Measurements from ENCODE around the gene BMPR1B. TPM values are rescaled to one million over a fixed set of nuclear protein-coding genes. Genes with fewer than 3 reads are reported as not detected.

The BMPR1B gene
- polyA plus RNA-seq, 2 of the 4 experiments (the other 2 are of a cell fraction) = 6.4 to 21.2 TPM

DNA sequence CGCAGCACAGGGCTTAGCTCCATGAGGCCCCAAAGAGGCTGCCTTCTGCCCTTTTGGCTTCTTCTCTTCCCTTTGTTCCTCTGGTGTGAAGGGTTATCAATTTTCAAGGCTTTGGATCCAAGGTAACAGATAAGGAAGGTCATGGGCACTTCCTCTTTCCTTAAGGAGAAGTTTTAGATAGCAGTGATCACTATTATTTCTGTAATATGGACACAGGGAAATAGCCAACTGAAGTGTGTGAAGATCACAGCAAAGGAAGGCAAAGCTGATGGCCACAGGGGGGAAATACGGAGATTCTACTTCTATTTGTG, 424.2 kb downstream of the BMPR1B start:
- no peak overlapping the region for H3K4me3 ChIP-seq
- ChIA-PET POLR2A (no interaction called here), CTCF (interaction anchor here (0.7 to 1.0 kb wide), 3 partner anchors 16 to 23 kb away, joined by 3 read pairs; no protein-coding TSS in a partner anchor)
- TF ChIP-seq KDM5A (IDR thresholded peaks at IDR 0.05) (no peak), RCOR1 (IDR thresholded peaks at IDR 0.05; ENCODE audit: low read depth, low read length) (no peak), PHF8 (IDR thresholded peaks at IDR 0.05; ENCODE audit: borderline replicate concordance, low read depth) (no peak), RAD21 (conservative IDR thresholded peaks at IDR 0.05 in 1 of 2, IDR thresholded peaks at IDR 0.05 in 1 of 2) (no peak), GATA3 (IDR thresholded peaks at IDR 0.05; ENCODE audit: borderline replicate concordance) (no peak), FOSB (CRISPR knock-in tag; IDR thresholded peaks at IDR 0.05) (no peak), CEBPB (IDR thresholded peaks at IDR 0.05) (no peak), POLR2A (IDR thresholded peaks at IDR 0.05; ENCODE audit: low read length) (no peak), RNF2 (IDR thresholded peaks at IDR 0.05; ENCODE audit: borderline replicate concordance, low read depth) (no peak), KDM1A (IDR thresholded peaks at IDR 0.05; ENCODE audit: low read depth) (no peak), ZNF302 (CRISPR knock-in tag; IDR thresholded peaks at IDR 0.05) (no peak), CHD4 (IDR thresholded peaks at IDR 0.05; ENCODE audit: borderline replicate concordance) (no peak), ZSCAN20 (CRISPR knock-in tag; IDR thresholded peaks at IDR 0.05) (no peak), SMC3 (IDR thresholded peaks at IDR 0.05) (no peak), HDAC2 (IDR thresholded peaks at IDR 0.05) (no peak)
- TF ChIP-seq, protein P1, sequence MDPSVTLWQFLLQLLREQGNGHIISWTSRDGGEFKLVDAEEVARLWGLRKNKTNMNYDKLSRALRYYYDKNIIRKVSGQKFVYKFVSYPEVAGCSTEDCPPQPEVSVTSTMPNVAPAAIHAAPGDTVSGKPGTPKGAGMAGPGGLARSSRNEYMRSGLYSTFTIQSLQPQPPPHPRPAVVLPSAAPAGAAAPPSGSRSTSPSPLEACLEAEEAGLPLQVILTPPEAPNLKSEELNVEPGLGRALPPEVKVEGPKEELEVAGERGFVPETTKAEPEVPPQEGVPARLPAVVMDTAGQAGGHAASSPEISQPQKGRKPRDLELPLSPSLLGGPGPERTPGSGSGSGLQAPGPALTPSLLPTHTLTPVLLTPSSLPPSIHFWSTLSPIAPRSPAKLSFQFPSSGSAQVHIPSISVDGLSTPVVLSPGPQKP (IDR thresholded peaks at IDR 0.05; ENCODE audit: low read depth, low read length) = no peak
- TF ChIP-seq, protein P2, sequence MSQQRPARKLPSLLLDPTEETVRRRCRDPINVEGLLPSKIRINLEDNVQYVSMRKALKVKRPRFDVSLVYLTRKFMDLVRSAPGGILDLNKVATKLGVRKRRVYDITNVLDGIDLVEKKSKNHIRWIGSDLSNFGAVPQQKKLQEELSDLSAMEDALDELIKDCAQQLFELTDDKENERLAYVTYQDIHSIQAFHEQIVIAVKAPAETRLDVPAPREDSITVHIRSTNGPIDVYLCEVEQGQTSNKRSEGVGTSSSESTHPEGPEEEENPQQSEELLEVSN (IDR thresholded peaks at IDR 0.05; ENCODE audit: borderline replicate concordance, low read depth) = no peak
- TF ChIP-seq, protein P3, sequence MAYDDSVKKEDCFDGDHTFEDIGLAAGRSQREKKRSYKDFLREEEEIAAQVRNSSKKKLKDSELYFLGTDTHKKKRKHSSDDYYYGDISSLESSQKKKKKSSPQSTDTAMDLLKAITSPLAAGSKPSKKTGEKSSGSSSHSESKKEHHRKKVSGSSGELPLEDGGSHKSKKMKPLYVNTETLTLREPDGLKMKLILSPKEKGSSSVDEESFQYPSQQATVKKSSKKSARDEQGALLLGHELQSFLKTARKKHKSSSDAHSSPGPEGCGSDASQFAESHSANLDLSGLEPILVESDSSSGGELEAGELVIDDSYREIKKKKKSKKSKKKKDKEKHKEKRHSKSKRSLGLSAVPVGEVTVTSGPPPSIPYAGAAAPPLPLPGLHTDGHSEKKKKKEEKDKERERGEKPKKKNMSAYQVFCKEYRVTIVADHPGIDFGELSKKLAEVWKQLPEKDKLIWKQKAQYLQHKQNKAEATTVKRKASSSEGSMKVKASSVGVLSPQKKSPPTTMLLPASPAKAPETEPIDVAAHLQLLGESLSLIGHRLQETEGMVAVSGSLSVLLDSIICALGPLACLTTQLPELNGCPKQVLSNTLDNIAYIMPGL (CRISPR knock-in tag; IDR thresholded peaks at IDR 0.05; ENCODE audit: borderline replicate concordance) = no peak
- H3K9me3 ChIP-seq = no peaks in the 10 kb centered on the region
- DNase-seq (ENCODE audit: low read depth in 1 of 2, low spot score in 1 of 2) (no peak), FAIRE-seq (no peak), ATAC-seq (no peak)
- no peaks in the 10 kb centered on the region for H3K4me1 ChIP-seq
- H3K27ac ChIP-seq = no peak overlapping the region
- 50% methylated on average over 2 of the region's 2 CpGs for WGBS (ENCODE audit: missing lambda C conversion rate)
- H3K4me2 ChIP-seq = no peak overlapping the region

DNA sequence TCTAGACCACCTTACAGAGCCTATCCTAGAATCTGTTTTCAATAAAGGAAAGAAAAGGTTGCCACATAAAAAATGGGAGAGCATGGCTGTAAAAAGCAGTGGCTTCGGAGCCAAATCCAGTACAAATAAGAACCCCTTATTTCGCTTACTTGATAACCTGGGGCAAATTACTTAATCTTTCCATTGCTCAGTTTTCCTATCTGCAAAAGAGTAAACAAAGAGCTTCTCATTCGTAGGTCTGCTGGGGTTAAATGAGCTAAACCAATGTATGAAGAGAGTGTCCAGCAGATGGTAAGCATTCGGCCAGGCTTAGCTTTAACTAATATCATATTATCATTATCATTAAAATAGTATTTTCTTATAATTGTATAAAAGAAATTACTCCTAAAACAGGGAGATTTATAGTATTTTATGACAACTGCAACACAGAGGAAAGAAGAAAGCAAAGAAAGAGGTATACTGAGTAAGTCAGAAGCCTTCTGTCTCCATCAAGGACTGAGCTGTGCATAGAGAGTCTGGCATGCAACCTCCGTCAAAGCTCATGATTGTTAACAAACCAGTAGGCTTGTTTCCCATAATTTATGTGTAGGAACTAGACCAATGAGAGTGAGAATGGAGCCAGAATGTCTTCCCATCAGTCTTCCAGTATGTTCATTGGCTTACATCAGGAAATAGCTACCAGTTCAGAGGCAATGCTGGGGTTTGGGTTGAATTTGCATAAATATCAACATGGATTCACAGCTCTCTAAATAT, 426.1 kb downstream of the BMPR1B start:
- ATAC-seq (no peak), FAIRE-seq (no peak), DNase-seq (ENCODE audit: low read depth in 1 of 2, low spot score in 1 of 2) (no peak)
- Histone ChIP-seq H3K4me3 (no peak overlapping the region), H3K4me1 (no peaks in the 10 kb centered on the region), H3K4me2 (no peak overlapping the region), H3K27ac (no peak overlapping the region), H3K9me3 (no peaks in the 10 kb centered on the region)
- 79% methylated on average over 5 of the region's 5 CpGs for WGBS (ENCODE audit: missing lambda C conversion rate)
- TF ChIP-seq EP300 (IDR thresholded peaks at IDR 0.05) (no peak), CHD4 (IDR thresholded peaks at IDR 0.05; ENCODE audit: borderline replicate concordance) (no peak), SREBF2 (IDR thresholded peaks at IDR 0.05) (no peak), ZSCAN20 (CRISPR knock-in tag; IDR thresholded peaks at IDR 0.05) (no peak), ZC3H11A (IDR thresholded peaks at IDR 0.05) (no peak), RCOR1 (IDR thresholded peaks at IDR 0.05; ENCODE audit: low read depth, low read length) (no peak), RARB (CRISPR knock-in tag; IDR thresholded peaks at IDR 0.05) (no peak)
- ChIA-PET POLR2A (no interaction called here), CTCF (interaction anchor here (1.2 kb wide), 1 partner anchor 19 kb away, joined by 3 read pairs; no protein-coding TSS in a partner anchor)
